Stimulated activated CD8-positive, alpha-beta memory T cell treated with anti-CD3 and anti-CD28 coated beads, Interleukin-15, amount 100 ng/mL, for 1 hour (primary cell): Measurements from ENCODE around the gene SFN.
"Not testable (repeated sequence)": the region's sequence is repeated elsewhere in the genome, so short reads cannot be mapped to it uniquely, and the experiment has no call there.

Source experiments
- DNase-seq: peaks from one replicate; pipeline ENCODE4 v3.0.0-alpha.2; 2020; ENCODE audit warnings: low read depth

SFN gene

DNA sequence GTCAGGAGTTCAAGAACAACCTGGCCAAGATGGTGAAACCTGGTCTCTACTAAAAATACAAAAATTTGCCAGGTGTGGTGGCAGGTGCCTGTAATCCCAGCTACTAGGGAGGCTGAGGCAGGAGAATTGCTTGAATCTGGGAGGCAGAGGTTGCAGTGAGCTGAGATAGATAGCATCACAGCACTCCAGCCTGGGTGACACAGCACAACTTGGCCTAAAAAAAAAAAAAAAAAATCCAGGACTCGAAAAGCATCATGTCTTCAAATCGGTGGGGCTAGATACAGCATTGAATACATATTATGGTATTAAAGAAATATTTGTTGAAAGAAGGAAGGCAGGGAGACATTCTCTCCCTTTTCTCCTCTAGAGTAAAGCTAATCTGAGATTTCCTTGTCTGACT is 10.1 kb downstream of the SFN start:
- not testable (repeated sequence) for DNase-seq

DNA sequence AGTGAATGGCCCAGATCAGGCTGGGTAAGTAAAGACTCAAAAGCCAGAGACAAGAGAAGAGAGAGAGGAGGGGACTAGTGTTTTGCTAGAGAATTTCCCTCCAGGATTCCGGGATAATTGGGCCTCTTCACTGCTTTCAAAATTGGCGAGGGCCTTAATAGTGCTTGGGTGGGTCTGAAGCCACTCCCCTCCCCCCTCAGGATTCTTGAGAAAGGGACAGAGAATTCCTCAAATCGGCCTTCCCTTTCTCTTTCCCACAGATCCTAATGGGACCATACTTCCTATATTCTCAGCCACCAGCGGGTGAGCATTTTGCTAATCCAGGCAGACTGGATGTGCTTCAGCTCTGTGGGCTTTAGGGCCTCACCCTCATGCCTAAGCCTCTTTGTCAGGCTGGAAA is 11.9 kb downstream of the SFN start:
- no peak for DNase-seq

GRCh38 chr1:26877326-26877725 is 14.4 kb downstream of the SFN start:
- DNase-seq, result no peak

- no peak for DNase-seq
These were observed 16.8 kb downstream of the SFN start for GRCh38 chr1:26879793-26880192.

DNA sequence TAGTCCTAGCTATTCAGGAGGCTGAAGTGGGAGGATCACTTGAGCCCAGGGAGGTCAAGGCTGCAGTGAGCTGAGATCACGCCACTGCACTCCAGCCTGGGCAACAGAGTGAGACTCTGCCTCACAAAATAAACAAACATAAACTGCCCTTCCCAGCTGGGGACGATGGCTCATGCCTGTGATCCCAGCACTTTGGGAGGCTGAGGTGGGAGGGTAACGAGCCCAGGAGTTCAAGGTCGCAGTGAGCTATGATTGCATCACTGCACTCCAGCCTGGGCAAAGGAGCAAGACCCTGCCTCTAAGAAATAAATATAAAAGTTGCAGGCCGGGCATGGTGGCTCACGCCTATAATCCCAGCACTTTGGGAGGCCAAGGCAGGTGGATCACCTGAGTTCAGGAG is 18.7 kb downstream of the SFN start:
- not testable (repeated sequence) for DNase-seq

DNA sequence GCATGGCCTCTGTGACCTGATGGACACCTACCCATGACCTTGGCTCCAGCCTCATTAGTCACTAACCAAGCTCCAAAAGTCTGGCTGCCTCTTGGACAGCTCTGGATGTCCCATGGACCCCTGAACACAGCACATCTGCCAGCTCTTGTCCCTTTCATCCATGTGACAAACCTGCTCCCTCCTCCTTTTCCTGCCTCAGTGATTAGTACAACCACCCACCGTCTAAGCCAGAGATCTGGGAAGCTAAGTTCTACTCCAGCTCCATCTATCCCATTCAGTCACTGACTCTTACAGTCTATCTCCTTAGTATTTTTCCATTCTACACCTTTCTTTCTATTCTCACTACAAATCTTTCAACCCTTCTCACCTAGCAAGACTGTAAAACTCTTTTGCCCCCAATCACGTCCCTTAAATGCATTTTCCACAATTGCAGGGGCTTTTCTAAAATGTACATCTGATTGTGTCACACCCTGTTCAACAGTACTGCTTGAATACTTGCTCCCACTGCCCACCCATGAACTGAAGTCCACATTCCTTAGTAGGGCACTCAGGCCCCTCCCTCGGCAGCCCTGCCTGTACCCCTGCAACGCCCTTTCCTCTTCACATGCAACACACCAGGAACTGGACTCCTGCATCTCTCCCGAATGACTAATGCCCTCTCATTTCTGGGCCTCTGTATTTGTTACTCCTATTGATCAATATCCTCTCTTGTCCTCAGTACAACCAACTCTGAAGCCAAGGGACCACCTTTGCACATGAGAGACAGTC is 19.9 kb downstream of the SFN start:
- no peak for DNase-seq

- no peak for DNase-seq
These were observed 24.2 kb downstream of the SFN start for GRCh38 chr1:26887125-26887524.

GRCh38 chr1:26888231-26888630 is 25.3 kb downstream of the SFN start:
- DNase-seq, result no peak

DNA sequence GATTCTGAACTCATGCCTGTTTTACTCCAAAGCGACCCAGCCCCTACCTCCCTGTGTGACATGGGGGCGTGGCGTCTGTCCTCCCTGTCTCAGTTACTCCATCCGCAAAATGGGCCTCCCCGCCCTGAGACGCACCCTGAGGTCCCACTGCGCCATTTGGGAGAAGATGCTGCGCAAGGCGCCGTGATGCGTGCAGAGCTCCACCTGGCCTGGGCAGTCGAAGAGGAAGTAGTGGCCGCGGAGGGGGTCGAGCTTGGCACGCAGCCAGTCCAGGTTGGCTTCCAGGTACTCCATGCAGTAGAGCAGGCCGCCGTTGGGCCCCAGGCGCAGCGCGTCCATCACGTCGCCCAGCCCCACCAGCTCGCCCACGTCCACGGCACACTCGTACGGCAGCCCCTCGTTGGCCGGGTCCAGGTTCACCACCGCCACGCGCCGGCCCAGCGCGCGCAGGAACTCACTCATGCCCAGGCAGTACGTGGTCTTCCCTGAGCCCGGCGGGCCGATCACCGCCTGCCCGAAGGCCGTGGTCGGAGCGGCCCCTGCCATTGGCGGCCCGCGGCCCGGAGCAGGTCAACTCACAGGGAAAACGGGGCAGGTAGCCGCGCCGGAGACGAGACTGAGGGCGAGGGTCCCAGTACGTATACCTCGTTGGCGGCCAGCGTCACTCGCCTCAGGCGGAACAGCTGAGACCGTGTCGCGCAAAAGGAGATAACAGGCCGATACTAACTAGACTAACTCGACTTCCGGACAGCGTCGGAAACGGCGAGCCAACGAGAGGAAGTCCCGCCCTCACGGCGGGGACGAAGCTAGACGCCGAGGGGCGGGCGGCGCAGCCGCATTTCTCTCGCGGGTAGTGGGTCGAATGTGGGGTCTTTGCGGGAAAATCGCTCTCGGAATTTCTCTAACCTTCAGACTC is 26.9 kb downstream of the SFN start, which contains the start of gene GPN2:
Gene GPN2 (minus strand): TSS at position 733 of the 916 bp plus-strand sequence. CDS start 187 bp downstream, at position 546.
- DNase-seq, result peak; percentile 52

GRCh38 chr1:26890467-26890796 is 27.5 kb downstream of the SFN start:
- DNase-seq, result no peak

- no peak for DNase-seq
These were observed 31.3 kb downstream of the SFN start for GRCh38 chr1:26894263-26894662.

DNA sequence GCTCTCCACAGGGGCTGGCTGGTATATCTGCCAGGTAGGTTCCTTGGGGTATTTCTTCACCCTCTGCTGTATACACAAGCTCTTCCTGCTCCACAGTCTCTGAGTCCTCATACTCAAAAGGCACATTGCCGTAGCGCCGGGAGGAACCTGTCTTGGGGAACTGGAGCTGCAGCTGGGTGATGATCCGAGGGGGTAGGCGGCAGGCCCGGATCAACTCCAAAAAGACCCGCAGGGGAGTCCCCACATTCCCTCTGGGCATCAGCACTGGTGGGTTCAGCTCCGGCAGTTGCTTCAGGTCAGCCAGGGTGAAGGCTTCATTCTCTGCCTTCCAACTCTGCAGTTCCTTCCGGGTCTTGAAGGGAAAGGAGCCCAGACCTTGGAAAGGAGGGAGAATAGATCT is 34.4 kb downstream of the SFN start:
- no peak for DNase-seq

DNA sequence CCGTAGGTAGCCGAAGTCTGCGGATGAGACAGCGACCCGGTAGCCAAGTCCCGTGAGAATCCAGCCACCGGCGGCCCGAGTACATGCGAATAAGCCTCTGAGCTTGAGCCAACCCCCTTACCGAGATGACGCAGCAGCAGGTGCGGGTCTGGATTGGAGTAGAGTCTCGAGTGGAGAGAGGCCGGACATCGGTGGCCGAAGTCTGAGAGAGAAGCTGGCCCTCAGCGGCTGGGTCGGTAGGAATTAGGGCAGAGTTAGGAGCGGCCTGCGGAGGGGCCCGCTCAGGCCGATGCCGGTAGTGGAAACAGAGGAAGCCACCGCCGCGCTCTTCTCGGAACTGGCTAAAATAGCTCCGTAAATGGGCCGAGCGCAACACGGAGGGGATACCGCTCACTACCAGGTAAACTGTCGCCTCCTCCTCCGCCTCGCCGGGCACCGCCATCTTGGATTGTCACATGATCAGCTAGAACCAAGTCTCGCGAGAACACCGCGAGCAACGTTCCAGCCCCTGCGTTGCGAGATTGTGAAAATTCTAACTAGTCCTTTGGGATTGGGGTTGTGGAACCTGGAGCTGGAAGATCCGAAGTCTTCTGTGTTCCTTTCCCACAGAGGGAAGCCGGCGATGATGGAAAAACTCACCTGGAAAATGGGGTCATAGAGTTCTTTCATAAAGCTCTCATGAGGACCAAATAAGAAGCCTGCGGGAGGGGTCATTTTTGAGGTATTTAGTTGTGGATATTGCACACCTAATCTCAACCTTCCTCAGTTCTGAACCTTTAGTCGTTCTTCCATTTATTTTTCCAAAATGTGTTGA is 37.3 kb downstream of the SFN start, which contains the start of gene GPATCH3:
Gene GPATCH3 (minus strand): TSS at position 467 of the 814 bp plus-strand sequence. CDS start 25 bp downstream, at position 442.
- peak; percentile 79 for DNase-seq

DNA sequence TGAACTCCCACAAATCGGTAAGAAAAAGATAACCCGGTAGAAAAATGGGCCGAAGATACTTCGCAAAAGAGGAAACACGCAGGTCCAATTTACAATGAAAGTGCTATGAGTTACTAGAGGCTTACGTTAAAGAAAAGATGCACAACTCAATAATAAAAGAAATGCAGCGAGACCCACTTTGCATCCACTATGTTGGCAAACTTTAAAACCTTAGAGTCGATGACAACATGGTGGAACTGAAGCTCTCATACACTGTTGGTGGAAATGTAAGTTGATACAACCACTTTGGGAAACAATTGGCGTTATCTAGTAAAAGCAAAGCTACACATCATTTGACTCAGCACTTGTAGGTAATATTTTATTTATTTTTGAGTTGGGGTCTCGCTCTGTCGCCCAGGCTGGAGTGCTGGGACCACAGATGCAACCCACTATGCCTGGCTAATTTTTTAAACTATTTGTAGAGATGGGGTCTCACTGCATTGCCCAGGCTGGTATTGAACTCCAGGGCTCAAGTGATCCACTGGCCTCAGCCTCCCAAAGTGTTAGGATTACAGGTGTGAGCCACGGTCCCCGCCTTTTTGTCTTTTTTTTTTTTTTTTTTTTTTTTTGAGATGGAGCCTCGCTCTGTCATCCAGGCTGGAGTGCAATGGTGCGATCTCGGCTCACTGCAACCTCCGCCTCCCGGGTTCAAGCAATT is 38.0 kb downstream of the SFN start:
- DNase-seq, result no peak

- no peak for DNase-seq
These were observed 44.3 kb downstream of the SFN start for GRCh38 chr1:26907071-26907917.

DNA sequence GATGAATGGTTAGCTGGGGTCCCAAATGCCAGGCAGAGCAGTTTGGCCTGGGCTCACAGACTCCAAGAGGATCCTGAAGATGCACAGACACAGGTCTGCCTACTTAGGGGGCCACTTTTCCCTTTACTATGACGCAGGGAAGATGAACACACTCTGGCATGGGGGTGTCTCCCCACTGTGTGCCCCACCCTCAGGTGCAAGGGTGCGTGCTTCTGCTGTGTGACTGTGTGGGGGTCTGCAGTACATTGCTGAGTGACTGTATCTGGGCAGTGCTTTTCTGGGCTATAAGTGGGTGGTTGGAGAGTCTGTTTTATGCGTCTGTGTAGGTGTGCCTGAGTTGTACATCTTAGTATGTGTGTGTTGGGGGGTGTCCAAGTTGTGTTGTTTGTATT is 47.0 kb downstream of the SFN start:
- no peak for DNase-seq

DNA sequence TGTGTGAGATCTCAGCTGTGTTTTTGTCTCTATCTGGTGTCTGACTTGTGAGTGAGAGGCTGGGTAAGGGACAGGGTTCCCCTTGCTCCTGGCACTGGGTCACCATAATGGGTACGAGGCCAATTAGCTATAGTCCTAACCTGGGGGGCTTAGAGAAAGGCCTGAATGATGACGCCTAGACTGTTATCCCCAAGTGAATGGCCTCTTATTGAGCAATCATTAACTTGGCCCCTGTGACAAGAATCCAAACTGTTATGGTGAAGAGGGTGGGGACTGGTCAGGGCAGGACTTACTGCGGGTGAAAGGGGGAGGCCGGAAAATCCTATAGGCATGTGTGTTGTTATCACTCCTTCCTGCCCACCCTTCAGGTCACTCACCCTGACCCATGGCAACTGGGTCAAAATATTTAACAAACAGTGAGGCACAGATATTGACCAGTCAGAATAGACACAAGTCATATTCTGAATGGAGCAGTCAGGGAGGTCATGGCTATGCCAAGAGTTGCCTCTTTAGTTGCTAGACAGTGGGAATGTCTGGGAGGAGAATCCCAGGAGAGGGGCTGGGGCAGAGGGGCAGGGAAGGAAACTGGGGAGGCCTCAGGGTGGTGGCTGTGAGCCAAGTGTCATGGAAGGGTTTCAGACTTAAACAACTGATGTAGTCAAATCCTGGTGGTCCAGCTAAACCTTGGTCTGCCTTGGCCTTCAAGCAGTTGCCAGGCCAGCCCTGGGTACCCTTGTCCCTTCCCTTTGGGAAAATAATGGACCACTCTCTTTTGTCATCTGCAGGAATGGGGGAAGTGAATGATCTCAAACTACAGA is 47.6 kb downstream of the SFN start:
- DNase-seq, result no peak

- DNase-seq, result no peak
These were observed 48.6 kb downstream of the SFN start for GRCh38 chr1:26911399-26912146.

DNA sequence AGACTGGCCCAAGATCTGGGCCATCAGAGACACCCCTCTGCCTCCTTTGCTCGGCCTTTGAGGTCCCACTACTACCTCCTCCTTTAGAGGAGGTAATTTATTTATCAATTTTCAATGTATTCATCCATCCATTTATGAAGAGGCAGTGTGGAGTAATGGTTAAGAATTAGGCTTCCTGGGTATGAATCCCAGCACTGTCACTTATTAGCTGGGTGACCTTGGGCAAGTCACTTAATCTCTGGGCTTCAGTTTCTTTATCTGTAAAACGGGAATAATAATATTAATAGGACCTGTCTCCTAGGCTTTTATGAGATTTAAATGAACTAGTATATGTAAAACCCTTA is 49.2 kb downstream of the SFN start:
- DNase-seq, result no peak
